GM06990 (cell line): Measurements from ENCODE around the gene SULF2.

Experiments used
- DNase-seq: peaks from one replicate; pipeline ENCODE4 v3.0.0-alpha.2; 2011; ENCODE audit not compliant: insufficient read length; ENCODE audit errors: extremely low read depth
- H3K27me3 ChIP-seq: replicated peaks from 2 replicates; pipeline ENCODE4 v1.6.0; 2011; ENCODE audit warnings: low read length; ENCODE audit not compliant: control insufficient read depth, insufficient read depth
- H3K36me3 ChIP-seq: 2 replicates; pipeline ENCODE4 v1.5.1; 2011; ENCODE audit warnings: low read length; ENCODE audit not compliant: control insufficient read depth, insufficient read depth
- H3K4me3 ChIP-seq: replicated peaks from 2 replicates; pipeline ENCODE4 v1.5.1; 2011; ENCODE audit warnings: low read depth, mild to moderate bottlenecking, control low read depth, low read length
- TF ChIP-seq, protein P1 (sequence below): IDR thresholded peaks from 2 replicates; pipeline ENCODE4 v1.5.1; 2011; ENCODE audit warnings: low read length, control low read depth, mild to moderate bottlenecking, inconsistent platforms; ENCODE audit not compliant: insufficient read depth, poor library complexity, severe bottlenecking

SULF2 gene

DNA sequence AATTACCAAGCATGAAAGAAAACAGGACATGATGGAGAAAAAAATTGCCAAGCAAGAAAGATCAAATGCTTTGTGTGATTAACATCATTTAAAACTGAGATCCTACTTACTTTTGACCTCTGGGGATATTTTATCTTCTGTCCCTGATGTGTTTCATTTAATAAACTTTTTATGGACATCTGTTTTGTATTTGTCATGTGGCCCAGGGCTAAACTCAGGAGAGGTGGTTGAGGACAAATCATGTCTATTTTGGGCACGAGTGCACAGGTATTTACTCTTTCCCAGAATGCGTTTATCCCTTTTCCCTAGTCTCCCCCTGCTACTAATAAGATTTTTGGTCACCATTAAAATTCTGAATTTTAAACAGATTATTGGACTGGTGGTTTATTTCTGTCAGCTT lies 155.4 kb downstream of the SULF2 start:
- no peak overlapping the region for H3K4me3 ChIP-seq
- DNase-seq = no peak
- peaks cover 8% of the 10 kb centered on the region for H3K36me3 ChIP-seq
- TF ChIP-seq, protein P1, sequence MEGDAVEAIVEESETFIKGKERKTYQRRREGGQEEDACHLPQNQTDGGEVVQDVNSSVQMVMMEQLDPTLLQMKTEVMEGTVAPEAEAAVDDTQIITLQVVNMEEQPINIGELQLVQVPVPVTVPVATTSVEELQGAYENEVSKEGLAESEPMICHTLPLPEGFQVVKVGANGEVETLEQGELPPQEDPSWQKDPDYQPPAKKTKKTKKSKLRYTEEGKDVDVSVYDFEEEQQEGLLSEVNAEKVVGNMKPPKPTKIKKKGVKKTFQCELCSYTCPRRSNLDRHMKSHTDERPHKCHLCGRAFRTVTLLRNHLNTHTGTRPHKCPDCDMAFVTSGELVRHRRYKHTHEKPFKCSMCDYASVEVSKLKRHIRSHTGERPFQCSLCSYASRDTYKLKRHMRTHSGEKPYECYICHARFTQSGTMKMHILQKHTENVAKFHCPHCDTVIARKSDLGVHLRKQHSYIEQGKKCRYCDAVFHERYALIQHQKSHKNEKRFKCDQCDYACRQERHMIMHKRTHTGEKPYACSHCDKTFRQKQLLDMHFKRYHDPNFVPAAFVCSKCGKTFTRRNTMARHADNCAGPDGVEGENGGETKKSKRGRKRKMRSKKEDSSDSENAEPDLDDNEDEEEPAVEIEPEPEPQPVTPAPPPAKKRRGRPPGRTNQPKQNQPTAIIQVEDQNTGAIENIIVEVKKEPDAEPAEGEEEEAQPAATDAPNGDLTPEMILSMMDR = no peak
- H3K27me3 ChIP-seq = no peaks in the 10 kb centered on the region

- TF ChIP-seq, protein P1 = no peak
- no peaks in the 10 kb centered on the region for H3K27me3 ChIP-seq
- no peak for DNase-seq
- no peak overlapping the region for H3K4me3 ChIP-seq
- peaks cover 10% of the 10 kb centered on the region for H3K36me3 ChIP-seq
Measured at GRCh38 chr20:47627540-47627939, 157.7 kb downstream of the SULF2 start.

DNA sequence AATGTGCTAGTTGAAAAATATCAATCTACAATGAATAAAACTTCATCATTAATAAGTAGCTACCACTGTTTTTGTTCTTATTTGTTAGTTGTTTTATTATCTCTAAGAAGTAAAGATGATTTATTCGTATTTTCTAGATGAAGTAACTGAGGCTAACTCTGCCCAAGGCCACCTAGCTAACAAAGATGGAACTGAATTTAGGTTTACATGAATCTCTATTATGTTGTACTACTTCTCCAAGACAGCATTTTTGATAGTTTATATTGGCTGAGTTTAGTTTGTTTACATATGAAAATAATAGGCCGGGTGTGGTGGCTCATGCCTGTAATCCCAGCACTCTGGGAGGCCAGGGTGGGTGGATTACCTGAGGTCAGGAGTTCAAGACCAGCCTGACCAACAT lies 162.1 kb downstream of the SULF2 start:
- no peaks in the 10 kb centered on the region for H3K27me3 ChIP-seq
- TF ChIP-seq, protein P1 = no peak
- H3K4me3 ChIP-seq = no peak overlapping the region
- peaks cover 6% of the 10 kb centered on the region for H3K36me3 ChIP-seq
- no peak for DNase-seq

GRCh38 chr20:47622118-47622665 lies 163.1 kb downstream of the SULF2 start:
- H3K27me3 ChIP-seq = no peaks in the 10 kb centered on the region
- TF ChIP-seq, protein P1 = no peak
- H3K36me3 ChIP-seq = peaks cover 6% of the 10 kb centered on the region
- H3K4me3 ChIP-seq = no peak overlapping the region
- DNase-seq = no peak

DNA sequence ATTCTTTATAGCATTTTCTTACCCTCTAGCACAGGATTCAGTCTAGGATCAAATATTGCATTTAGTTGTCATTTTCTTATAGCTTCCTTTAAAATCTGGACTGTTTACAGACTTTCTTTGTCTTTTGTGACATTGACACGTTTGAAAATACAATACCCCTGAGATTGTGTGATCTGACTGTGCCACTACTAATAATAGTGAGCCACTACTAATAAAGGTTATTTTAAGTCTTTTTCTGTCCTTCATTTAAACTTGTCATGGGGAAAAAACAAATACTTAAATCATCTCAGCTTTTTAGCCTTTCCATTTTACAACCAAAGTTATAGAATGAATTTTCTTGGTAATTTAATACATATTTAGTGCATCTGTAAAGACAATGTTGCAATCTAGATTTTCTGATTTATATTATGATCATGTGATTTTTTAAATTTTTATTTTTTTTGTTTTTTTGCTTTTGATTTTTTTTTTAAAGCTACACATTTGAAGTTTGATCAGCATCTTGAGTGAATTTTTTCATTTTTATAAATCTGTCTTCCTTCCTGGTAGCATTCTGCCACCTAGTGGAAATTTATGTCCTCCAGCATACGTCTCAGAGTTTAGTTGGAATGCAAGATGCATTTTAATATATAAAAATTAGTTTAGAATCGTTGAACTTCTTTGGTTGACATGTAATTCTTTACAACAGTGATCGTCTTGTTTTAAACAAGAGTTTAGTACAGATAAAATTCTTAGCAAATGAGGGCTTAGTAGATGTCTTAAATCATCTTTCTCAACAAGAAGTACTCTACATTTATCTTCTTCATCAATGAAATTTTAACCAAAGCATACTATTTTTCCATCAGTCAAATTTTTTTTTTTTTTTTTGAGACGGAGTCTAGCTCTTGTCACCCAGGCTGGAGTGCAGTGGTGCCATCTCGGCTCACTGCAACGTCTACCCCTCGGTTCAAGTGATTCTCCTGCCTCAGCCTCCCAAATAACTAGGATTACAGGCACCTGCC lies 164.2 kb downstream of the SULF2 start:
- TF ChIP-seq, protein P1 = peak; percentile 62
- Histone ChIP-seq H3K27me3 (no peaks in the 10 kb centered on the region), H3K4me3 (no peak overlapping the region), H3K36me3 (peaks cover 6% of the 10 kb centered on the region)
- DNase-seq = peak; percentile 20
